GM18526 (cell line): ENCODE measurements around the gene KCNMB2.

Experiments
- POLR2A ChIP-seq: IDR thresholded peaks from 3 replicates; pipeline ENCODE4 v1.6.1; 2011; ENCODE audit not compliant: insufficient read length; ENCODE audit errors: extremely low read depth

The KCNMB2 gene

GRCh38 chr3:178586076-178586475 is 49.8 kb downstream of the KCNMB2 start:
- TF ChIP-seq POLR2A = no peak

DNA sequence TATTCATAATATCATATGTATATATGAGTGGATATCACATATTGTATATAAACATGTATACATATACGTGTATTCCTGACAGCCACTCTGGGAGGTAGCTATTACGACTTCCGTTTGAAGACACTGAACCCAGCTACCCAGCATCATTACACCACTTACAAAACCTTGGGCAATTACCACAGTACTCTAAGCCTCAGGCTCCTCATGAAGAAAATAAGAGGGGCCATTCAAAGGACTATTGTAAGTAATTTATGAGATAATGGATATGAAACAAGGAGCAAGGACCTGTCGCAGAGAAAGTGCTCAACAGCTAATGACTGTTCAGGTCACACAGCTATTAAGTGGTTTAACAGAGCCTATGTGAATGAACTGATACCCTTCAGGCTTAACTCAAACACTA is 52.4 kb downstream of the KCNMB2 start:
- no peak for TF ChIP-seq POLR2A

- TF ChIP-seq POLR2A = no peak
These were observed 57.5 kb downstream of the KCNMB2 start for GRCh38 chr3:178593786-178594185.

DNA sequence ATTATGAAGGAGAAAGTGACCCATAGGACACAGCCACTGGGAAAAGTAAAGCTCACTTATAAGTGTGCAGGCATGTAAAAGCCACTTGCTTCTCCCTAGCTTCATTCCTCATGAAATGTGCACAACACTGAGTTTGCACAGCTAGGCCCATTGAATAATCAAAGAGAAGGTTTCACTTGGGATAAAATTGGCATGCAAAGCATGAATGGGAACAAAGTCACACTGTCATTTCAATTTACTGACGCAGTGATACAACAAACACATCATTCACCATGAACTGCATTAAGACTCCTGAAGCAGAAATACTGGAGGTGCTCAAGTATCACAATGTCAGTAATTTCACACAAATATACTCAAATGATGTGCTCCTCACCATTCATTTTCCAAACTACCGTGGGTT is 61.1 kb downstream of the KCNMB2 start:
- TF ChIP-seq POLR2A = no peak

- TF ChIP-seq POLR2A = no peak
These were observed 66.6 kb downstream of the KCNMB2 start for GRCh38 chr3:178602856-178603255.

GRCh38 chr3:178603735-178604134 is 67.5 kb downstream of the KCNMB2 start:
- TF ChIP-seq POLR2A = no peak

DNA sequence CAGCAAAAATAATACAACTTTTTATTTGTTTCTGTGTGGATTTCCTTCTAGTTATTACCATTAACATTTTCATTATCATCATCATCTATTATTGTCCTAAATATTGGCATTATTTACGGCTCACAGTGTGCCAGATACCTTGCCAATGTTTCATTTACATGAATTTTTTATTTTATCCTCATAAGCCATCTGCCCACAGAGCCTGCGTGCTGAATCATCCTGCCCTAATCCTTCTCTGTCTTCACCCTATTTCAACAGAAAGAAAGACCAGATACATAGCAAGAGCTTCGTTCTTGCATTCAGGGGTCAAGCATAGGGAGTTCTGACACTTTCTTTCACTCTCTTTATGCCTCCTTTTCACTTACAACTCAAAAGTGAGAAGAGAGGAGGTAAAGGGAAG is 82.0 kb downstream of the KCNMB2 start:
- TF ChIP-seq POLR2A = no peak

- no peak for TF ChIP-seq POLR2A
These were observed 82.7 kb downstream of the KCNMB2 start for GRCh38 chr3:178618896-178619295.

GRCh38 chr3:178623666-178624255 is 87.5 kb downstream of the KCNMB2 start:
- no peak for TF ChIP-seq POLR2A

GRCh38 chr3:178624276-178624675 is 88.0 kb downstream of the KCNMB2 start:
- no peak for TF ChIP-seq POLR2A

GRCh38 chr3:178625053-178625600 is 88.9 kb downstream of the KCNMB2 start:
- TF ChIP-seq POLR2A = no peak

DNA sequence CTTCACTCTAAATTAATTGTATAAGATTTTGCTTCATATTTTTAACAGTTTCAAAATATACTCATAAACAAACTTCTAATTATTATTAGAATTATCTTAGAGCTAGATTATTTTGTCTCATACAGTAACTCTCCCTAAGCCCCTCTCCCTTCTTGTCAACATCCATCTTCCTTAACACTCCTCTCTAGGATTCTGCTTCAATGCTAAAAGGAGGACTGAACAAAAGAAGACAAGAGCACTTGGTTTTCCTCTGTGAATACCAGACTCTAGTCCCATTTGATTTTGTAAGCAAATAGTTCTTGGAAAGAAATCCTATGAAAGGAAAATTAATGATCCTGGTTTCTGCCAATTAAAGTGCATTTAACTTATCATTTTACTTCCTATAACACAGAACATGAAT is 91.8 kb downstream of the KCNMB2 start:
- TF ChIP-seq POLR2A = no peak

DNA sequence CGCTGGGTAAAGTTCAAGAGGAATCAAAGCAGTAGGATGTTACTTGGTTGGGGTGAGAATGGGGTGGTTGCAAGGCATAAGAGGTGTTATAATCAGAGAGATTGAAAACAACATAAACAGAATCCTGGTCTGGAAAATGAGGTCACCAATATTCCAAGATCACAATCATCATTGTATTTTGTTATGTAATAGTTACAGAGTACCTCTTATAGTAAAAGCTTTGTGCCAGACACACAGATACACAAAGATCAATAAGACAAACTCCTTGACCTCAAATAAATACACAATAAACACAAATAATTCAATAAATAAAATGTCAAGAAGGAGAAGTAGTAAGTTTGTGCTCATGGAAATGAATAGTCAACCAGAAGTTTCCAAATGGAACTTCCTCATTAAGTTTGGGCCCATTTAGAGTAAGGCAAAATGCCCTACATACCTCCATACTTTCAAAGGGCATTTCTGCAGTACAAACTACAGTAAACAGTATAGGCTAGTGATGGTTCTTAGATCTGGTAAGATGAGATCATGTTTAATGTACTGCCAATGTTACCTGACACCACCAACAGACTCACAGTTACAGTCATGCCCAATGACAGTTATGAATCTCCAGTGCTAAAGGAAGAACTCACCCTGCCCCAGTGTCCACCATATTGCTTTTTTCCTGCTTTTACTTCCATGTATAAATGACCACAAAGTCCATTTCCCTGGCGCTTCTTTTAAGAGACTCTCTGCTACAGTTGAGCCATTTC is 93.4 kb downstream of the KCNMB2 start:
- TF ChIP-seq POLR2A = no peak

DNA sequence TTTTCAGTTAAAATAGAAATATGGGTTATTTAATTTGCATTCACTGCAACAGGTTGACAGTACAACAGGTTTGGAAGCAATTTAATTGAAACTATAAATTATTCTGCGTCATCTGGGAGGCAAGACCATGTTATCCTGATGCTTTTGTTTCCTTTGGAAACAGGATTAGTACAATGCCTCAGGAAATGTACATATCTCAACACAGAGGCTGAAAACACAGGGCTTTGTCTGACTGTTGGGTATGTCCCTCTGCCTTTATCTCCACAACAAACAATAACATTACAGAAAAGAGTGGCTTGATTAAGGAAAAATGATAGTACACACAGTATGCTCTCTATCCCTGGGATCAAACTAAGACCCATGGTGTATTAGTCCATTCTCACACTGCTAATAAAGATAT is 95.7 kb downstream of the KCNMB2 start:
- TF ChIP-seq POLR2A = no peak

DNA sequence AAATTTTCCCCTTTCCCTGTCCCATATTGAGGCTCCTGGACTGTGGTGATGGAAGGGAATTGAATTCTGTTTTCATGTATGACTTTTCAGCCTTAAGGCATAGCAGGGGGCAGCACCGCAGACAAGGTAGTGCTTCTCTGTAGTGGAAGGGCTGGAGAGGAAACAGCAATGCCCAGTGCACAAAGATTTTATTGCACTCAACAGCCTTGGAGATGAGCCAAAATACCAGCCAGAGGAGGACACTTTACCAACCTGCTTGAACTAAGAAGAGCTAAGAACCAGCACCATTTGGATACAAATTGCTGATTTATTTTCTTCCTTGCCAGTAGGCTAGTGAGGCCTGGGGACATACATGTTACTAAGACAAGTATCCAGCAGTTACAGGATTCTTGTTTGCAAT is 98.7 kb downstream of the KCNMB2 start:
- TF ChIP-seq POLR2A = no peak

GRCh38 chr3:178637802-178638201 is 101.6 kb downstream of the KCNMB2 start:
- TF ChIP-seq POLR2A = no peak

GRCh38 chr3:178645503-178645902 is 109.3 kb downstream of the KCNMB2 start:
- no peak for TF ChIP-seq POLR2A
